ENCODE results near the gene UBAP1.

The UBAP1 gene

GRCh38 chr9:34252670-34253459, 74.0 kb downstream of the UBAP1 start:
- Histone ChIP-seq H3K27ac (ENCODE audit: poor library complexity, severe bottlenecking) (peak overlapping the region; percentile 98), H3K9me3 (ENCODE audit: severe bottlenecking) (no peaks in the 10 kb centered on the region), H3K36me3 (ENCODE audit: low read depth) (peaks cover 66% of the 10 kb centered on the region), H3K4me3 (ENCODE audit: severe bottlenecking) (no peak overlapping the region), H3K27me3 (ENCODE audit: insufficient read depth, poor library complexity, severe bottlenecking) (no peaks in the 10 kb centered on the region), H3K4me1 (ENCODE audit: insufficient read depth, poor library complexity, severe bottlenecking) (peaks cover 65% of the 10 kb centered on the region)
- TF ChIP-seq CTCF (IDR thresholded peaks at IDR 0.05; ENCODE audit: poor library complexity, severe bottlenecking): peak; percentile 94
- ATAC-seq (ENCODE audit: low read depth): no peak
- no peak for DNase-seq (ENCODE audit: low spot score)

GRCh38 chr9:34253460-34253837, 74.6 kb downstream of the UBAP1 start:
- H3K4me1 ChIP-seq (ENCODE audit: insufficient read depth, poor library complexity, severe bottlenecking): peaks cover 59% of the 10 kb centered on the region
- no peaks in the 10 kb centered on the region for H3K27me3 ChIP-seq (ENCODE audit: insufficient read depth, poor library complexity, severe bottlenecking)
- peaks cover 66% of the 10 kb centered on the region for H3K36me3 ChIP-seq (ENCODE audit: low read depth)
- DNase-seq (ENCODE audit: low spot score) (no peak), ATAC-seq (ENCODE audit: low read depth) (peak; percentile 4; the same call in 2 of the 3 replicates)
- H3K27ac ChIP-seq (ENCODE audit: poor library complexity, severe bottlenecking): peak overlapping the region; percentile 98
- H3K9me3 ChIP-seq (ENCODE audit: severe bottlenecking): no peaks in the 10 kb centered on the region
- H3K4me3 ChIP-seq (ENCODE audit: severe bottlenecking): no peak overlapping the region
- peak; percentile 34 for TF ChIP-seq CTCF (IDR thresholded peaks at IDR 0.05; ENCODE audit: poor library complexity, severe bottlenecking)

- Histone ChIP-seq H3K27me3 (ENCODE audit: insufficient read depth, poor library complexity, severe bottlenecking) (no peaks in the 10 kb centered on the region), H3K4me1 (ENCODE audit: insufficient read depth, poor library complexity, severe bottlenecking) (peaks cover 50% of the 10 kb centered on the region), H3K36me3 (ENCODE audit: low read depth) (peaks cover 64% of the 10 kb centered on the region), H3K4me3 (ENCODE audit: severe bottlenecking) (no peak overlapping the region), H3K9me3 (ENCODE audit: severe bottlenecking) (no peaks in the 10 kb centered on the region), H3K27ac (ENCODE audit: poor library complexity, severe bottlenecking) (peak overlapping the region; percentile 98)
- ATAC-seq (ENCODE audit: low read depth) (peak; percentile 88), DNase-seq (ENCODE audit: low spot score) (peak; percentile 93)
- TF ChIP-seq CTCF (IDR thresholded peaks at IDR 0.05; ENCODE audit: poor library complexity, severe bottlenecking): no peak
Measured at GRCh38 chr9:34254141-34254913, 75.5 kb downstream of the UBAP1 start.

- H3K9me3 ChIP-seq (ENCODE audit: severe bottlenecking): no peaks in the 10 kb centered on the region
- peak overlapping the region; percentile 98 for H3K27ac ChIP-seq (ENCODE audit: poor library complexity, severe bottlenecking)
- no peak for ATAC-seq (ENCODE audit: low read depth)
- H3K4me1 ChIP-seq (ENCODE audit: insufficient read depth, poor library complexity, severe bottlenecking): peaks cover 41% of the 10 kb centered on the region
- H3K27me3 ChIP-seq (ENCODE audit: insufficient read depth, poor library complexity, severe bottlenecking): no peaks in the 10 kb centered on the region
- no peak for TF ChIP-seq CTCF (IDR thresholded peaks at IDR 0.05; ENCODE audit: poor library complexity, severe bottlenecking)
- DNase-seq (ENCODE audit: low spot score): no peak
- peaks cover 65% of the 10 kb centered on the region for H3K36me3 ChIP-seq (ENCODE audit: low read depth)
- no peak overlapping the region for H3K4me3 ChIP-seq (ENCODE audit: severe bottlenecking)
Measured at GRCh38 chr9:34254966-34255825, 76.4 kb downstream of the UBAP1 start.

All from RWPE2 (cell line).